ENCODE data around the gene PAK5. TPM values are rescaled to one million over a fixed set of nuclear protein-coding genes. Genes with fewer than 3 reads are reported as not detected.
A peak's percentile ranks its signal among the peaks of the same experiment; 100 is the strongest.

Gene PAK5
- total RNA-seq, 2 donors from 2014 or later = not detected

- H3K27ac Mint-ChIP-seq = no peak overlapping the region
- H3K4me1 Mint-ChIP-seq = peaks cover 4% of the 10 kb centered on the region
- H3K9me3 ChIP-seq (ENCODE audit: control insufficient read depth, low read length, poor library complexity, severe bottlenecking) = no peaks in the 10 kb centered on the region
- no peak overlapping the region for H3K4me3 Mint-ChIP-seq
- H3K36me3 Mint-ChIP-seq (ENCODE audit: low read depth) = no peaks in the 10 kb centered on the region
- DNase-seq (peak; percentile 15 to 25 (median 18)), ATAC-seq (peak; percentile 52)
- peaks cover 26% of the 10 kb centered on the region for H3K27me3 Mint-ChIP-seq
These were observed 221.9 kb downstream of the PAK5 start for GRCh38 chr20:9616833-9617461.

DNA sequence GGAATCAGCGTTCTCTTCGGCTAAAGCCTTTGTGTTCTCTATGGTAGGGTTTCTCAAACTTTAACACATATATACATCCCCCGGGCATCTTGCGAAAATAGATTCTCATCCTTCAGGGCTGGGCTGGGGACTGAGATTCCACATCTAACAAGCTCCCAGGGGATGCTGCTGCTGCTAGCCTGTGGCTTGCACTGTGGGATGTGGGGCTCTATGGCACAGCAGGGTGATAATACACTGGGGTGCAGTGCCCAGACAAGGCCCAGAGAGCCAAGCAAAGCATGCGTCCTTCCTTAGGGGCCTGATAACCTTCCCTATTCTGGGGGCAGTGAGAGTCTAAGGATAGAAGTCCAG lies 222.4 kb downstream of the PAK5 start:
- ATAC-seq (no peak), DNase-seq (no peak)
- Mint-ChIP-seq H3K27ac (no peak overlapping the region), H3K27me3 (peaks cover 31% of the 10 kb centered on the region), H3K4me3 (no peak overlapping the region), H3K36me3 (ENCODE audit: low read depth) (no peaks in the 10 kb centered on the region), H3K4me1 (peaks cover 2% of the 10 kb centered on the region)
- no peaks in the 10 kb centered on the region for H3K9me3 ChIP-seq (ENCODE audit: control insufficient read depth, low read length, poor library complexity, severe bottlenecking)

DNA sequence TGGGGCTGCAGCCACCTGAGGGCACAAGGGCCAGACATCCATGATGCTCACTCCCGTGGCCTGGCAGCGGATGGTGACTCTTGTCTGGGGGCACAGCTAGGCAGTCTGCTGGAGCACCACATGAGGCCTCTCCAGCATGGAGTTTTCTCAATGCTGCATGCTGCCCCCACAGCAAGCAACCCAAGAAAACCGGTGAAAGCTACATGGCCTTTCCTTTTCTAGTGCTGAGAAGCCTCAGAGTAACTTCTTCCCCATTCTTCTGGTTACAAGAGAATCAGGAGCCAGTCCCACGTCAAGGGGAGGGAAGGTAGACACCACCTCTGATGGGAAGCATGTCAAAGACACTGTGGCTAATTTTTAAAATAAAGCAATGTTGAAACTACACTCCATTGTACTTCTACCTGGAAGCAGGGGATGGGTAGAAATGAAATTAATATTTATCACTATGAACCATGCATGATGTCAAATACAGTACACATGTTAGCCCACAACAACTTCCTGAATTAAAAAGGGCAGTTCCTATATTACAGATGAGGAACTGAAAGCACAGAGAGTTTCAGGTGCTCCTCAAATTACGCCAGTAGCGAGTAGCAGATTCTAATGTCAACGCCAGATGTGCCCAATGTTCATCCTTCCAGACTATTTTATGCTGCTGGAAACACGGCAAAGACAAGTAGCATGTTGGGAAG lies 223.0 kb downstream of the PAK5 start:
- ATAC-seq = no peak

DNA sequence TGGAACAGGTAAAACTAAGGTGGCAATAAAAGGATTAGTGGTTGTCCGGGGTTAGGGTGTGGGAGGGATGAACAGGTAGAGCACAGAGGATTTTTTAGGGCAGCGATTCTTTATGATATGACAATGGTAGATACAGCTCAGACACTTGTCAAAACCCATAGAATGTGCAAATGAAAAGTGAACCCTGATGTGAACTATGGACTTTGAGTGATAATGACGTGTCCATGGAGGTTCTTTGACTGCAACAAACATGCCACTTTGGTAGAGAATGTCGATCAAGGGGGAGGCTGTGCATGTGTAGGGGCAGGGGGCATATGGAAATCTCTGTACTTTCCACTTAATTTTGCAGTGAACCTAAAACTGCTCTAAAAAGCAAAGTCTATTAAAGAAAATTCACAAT lies 223.8 kb downstream of the PAK5 start:
- H3K9me3 ChIP-seq (ENCODE audit: control insufficient read depth, low read length, poor library complexity, severe bottlenecking) = no peaks in the 10 kb centered on the region
- Mint-ChIP-seq H3K4me1 (peaks cover 2% of the 10 kb centered on the region), H3K27ac (no peak overlapping the region), H3K4me3 (no peak overlapping the region), H3K27me3 (peaks cover 39% of the 10 kb centered on the region), H3K36me3 (ENCODE audit: low read depth) (no peaks in the 10 kb centered on the region)
- DNase-seq = no peak
- ATAC-seq = no peak

More for the DNA sequence above, 223.0 kb downstream of the PAK5 start:
- Mint-ChIP-seq H3K4me1 (peaks cover 2% of the 10 kb centered on the region), H3K27me3 (peaks cover 36% of the 10 kb centered on the region), H3K4me3 (no peak overlapping the region), H3K27ac (no peak overlapping the region), H3K36me3 (ENCODE audit: low read depth) (no peaks in the 10 kb centered on the region)
- H3K9me3 ChIP-seq (ENCODE audit: control insufficient read depth, low read length, poor library complexity, severe bottlenecking) = no peaks in the 10 kb centered on the region
- no peak for DNase-seq

DNA sequence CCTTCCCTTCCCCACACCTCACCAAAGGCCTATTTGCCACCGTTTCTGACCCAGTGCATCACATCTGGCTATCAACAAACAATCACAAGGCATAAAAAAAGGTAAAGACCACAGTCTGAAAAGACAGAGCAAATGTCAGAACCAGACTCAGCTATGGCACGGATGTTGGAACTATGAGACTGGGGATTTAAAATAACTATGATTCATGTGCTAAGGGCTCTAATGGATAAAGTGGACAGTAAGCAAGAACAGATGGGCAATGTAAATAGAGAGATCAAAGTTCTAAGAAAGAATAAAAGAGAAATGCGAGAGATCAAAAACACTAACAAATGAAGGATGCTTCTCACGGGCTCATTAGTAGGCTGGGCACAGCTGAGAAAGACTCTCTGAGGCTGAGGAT lies 225.0 kb downstream of the PAK5 start:
- Mint-ChIP-seq H3K27ac (peak overlapping the region; percentile 8), H3K4me3 (no peak overlapping the region), H3K36me3 (ENCODE audit: low read depth) (no peaks in the 10 kb centered on the region), H3K27me3 (peaks cover 30% of the 10 kb centered on the region), H3K4me1 (no peaks in the 10 kb centered on the region)
- ATAC-seq = no peak
- no peak for DNase-seq
- no peaks in the 10 kb centered on the region for H3K9me3 ChIP-seq (ENCODE audit: control insufficient read depth, low read length, poor library complexity, severe bottlenecking)

- Mint-ChIP-seq H3K27ac (no peak overlapping the region), H3K4me1 (no peaks in the 10 kb centered on the region), H3K36me3 (ENCODE audit: low read depth) (no peaks in the 10 kb centered on the region), H3K4me3 (no peak overlapping the region), H3K27me3 (peaks cover 30% of the 10 kb centered on the region)
- DNase-seq = no peak
- no peaks in the 10 kb centered on the region for H3K9me3 ChIP-seq (ENCODE audit: control insufficient read depth, low read length, poor library complexity, severe bottlenecking)
- ATAC-seq = no peak
These were observed 227.0 kb downstream of the PAK5 start for GRCh38 chr20:9611921-9612320.

DNA sequence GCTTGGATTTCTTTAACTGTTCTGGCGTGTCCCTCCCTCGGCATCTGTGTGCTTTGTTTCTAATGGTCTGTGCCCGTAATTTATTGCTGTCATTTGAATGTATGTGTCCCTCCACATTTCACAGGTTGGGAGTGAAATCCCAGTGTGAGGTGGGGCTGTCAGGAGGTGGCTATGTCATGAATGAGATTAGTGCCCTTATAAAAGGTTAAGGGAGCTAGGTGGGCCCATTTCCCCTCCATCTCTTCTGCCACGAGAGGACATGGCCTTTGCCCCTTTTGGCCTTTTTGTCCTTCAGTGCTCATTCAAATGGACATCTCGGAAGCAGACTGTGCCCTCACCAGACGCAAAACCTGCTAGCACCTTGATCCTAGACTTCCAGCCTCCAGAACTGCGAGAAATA lies 228.2 kb downstream of the PAK5 start:
- no peak for DNase-seq
- no peak overlapping the region for H3K4me3 Mint-ChIP-seq
- no peaks in the 10 kb centered on the region for H3K9me3 ChIP-seq (ENCODE audit: control insufficient read depth, low read length, poor library complexity, severe bottlenecking)
- no peaks in the 10 kb centered on the region for H3K4me1 Mint-ChIP-seq
- H3K27me3 Mint-ChIP-seq = peaks cover 30% of the 10 kb centered on the region
- ATAC-seq = no peak
- H3K36me3 Mint-ChIP-seq (ENCODE audit: low read depth) = no peaks in the 10 kb centered on the region
- no peak overlapping the region for H3K27ac Mint-ChIP-seq

- no peak overlapping the region for H3K27ac Mint-ChIP-seq
- no peak overlapping the region for H3K4me3 Mint-ChIP-seq
- peaks cover 30% of the 10 kb centered on the region for H3K27me3 Mint-ChIP-seq
- no peaks in the 10 kb centered on the region for H3K4me1 Mint-ChIP-seq
- H3K9me3 ChIP-seq (ENCODE audit: control insufficient read depth, low read length, poor library complexity, severe bottlenecking) = no peaks in the 10 kb centered on the region
- H3K36me3 Mint-ChIP-seq (ENCODE audit: low read depth) = no peaks in the 10 kb centered on the region
- no peak for ATAC-seq
- no peak for DNase-seq
These were observed 228.9 kb downstream of the PAK5 start for GRCh38 chr20:9609887-9610502.

DNA sequence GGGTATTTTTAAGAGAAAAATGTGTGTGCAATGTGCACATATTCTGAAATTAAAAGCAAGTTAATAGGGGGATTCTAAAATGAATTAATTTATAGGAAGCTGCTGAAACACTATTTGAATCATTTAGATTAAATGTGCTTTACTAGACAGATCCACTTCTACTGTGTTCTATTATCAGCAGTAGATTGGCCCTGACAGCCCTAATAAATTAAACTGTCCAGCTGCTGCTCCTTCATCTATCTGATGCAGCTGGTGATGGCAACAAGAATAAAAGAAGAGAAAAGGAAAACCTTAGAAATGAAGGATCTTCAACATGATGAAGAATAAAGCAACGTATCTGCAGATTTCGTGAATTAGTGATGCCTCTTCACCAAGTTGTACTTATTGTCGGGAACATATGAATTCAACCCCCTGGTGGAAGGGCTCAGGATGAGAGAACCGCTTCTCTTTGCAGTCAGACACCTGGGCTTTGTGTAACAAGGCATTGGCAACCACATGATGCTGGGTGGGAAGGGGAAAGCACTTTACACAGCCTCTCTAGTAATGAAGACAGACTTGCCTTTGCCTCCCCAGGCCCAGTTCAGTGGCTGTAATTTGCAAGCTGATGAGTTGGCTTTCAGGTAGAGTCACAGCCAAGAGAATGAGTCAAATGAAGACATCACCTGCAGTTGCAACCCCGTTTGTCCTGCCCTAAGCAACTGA lies 230.1 kb downstream of the PAK5 start:
- H3K9me3 ChIP-seq (ENCODE audit: control insufficient read depth, low read length, poor library complexity, severe bottlenecking) = no peaks in the 10 kb centered on the region
- no peak for DNase-seq
- no peaks in the 10 kb centered on the region for H3K4me1 Mint-ChIP-seq
- H3K36me3 Mint-ChIP-seq (ENCODE audit: low read depth) = no peaks in the 10 kb centered on the region
- no peak overlapping the region for H3K27ac Mint-ChIP-seq
- H3K27me3 Mint-ChIP-seq = peaks cover 33% of the 10 kb centered on the region
- no peak overlapping the region for H3K4me3 Mint-ChIP-seq
- no peak for ATAC-seq

GRCh38 chr20:9602847-9603183 lies 236.1 kb downstream of the PAK5 start:
- Mint-ChIP-seq H3K36me3 (ENCODE audit: low read depth) (no peaks in the 10 kb centered on the region), H3K4me3 (no peak overlapping the region), H3K27ac (no peak overlapping the region), H3K27me3 (peaks cover 28% of the 10 kb centered on the region), H3K4me1 (no peaks in the 10 kb centered on the region)
- no peaks in the 10 kb centered on the region for H3K9me3 ChIP-seq (ENCODE audit: control insufficient read depth, low read length, poor library complexity, severe bottlenecking)
- no peak for ATAC-seq
- no peak for DNase-seq

- peaks cover 28% of the 10 kb centered on the region for H3K27me3 Mint-ChIP-seq
- no peaks in the 10 kb centered on the region for H3K36me3 Mint-ChIP-seq (ENCODE audit: low read depth)
- ATAC-seq (no peak), DNase-seq (no peak)
- H3K4me1 Mint-ChIP-seq = no peaks in the 10 kb centered on the region
- H3K9me3 ChIP-seq (ENCODE audit: control insufficient read depth, low read length, poor library complexity, severe bottlenecking) = no peaks in the 10 kb centered on the region
- no peak overlapping the region for H3K4me3 Mint-ChIP-seq
- no peak overlapping the region for H3K27ac Mint-ChIP-seq
These were observed 238.3 kb downstream of the PAK5 start for GRCh38 chr20:9600562-9600961.

DNA sequence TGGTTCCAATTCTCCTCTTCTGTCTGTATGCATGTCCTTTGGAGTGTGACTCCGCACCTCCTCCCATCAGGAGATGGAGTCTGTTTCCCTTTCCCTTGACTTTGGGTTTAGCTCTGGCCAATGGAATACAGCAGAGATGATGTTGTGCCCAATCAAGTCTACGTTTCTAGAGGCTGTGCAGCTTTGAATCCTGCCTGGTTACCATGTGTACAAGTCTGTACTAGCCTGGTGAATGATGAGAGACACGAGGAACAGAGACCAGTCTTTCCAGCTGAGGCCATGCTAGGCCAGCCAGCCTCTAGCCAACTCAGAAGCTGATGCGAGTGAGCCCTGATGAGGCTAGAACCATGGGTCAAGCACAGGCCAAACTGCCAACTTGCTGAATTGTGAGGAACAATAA lies 241.3 kb downstream of the PAK5 start:
- Mint-ChIP-seq H3K36me3 (ENCODE audit: low read depth) (no peaks in the 10 kb centered on the region), H3K27ac (no peak overlapping the region), H3K4me1 (no peaks in the 10 kb centered on the region), H3K4me3 (no peak overlapping the region), H3K27me3 (peaks cover 13% of the 10 kb centered on the region)
- H3K9me3 ChIP-seq (ENCODE audit: control insufficient read depth, low read length, poor library complexity, severe bottlenecking) = no peaks in the 10 kb centered on the region
- DNase-seq (no peak), ATAC-seq (no peak)

DNA sequence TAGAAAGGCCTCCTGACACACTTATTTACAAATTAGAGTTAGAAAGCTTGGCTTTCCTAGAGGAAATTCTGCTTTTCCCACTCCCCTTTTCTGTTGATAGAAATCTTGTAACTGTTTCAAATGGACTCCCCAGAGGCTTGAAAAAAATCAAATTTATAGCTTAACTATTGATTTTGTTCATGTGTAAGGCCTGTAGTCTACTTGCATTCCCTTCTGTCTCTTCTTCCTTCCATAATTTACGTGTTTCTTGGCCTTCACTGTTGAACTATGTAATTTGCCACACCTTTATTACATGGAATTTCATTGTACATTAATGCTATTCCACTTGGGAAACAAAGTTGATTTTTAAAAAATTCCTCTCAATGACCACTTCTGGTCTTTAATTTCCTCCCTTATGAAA lies 243.1 kb downstream of the PAK5 start:
- Mint-ChIP-seq H3K36me3 (ENCODE audit: low read depth) (no peaks in the 10 kb centered on the region), H3K4me1 (no peaks in the 10 kb centered on the region), H3K27me3 (peaks cover 4% of the 10 kb centered on the region), H3K27ac (no peak overlapping the region), H3K4me3 (no peak overlapping the region)
- DNase-seq = no peak
- ATAC-seq = no peak
- H3K9me3 ChIP-seq (ENCODE audit: control insufficient read depth, low read length, poor library complexity, severe bottlenecking) = no peaks in the 10 kb centered on the region
